Measurements from ENCODE around the gene UCHL5. TPM values are rescaled to one million over a fixed set of nuclear protein-coding genes. Genes with fewer than 3 reads are reported as not detected.

Gene UCHL5
- total and polyA plus RNA-seq, 2 of the 13 experiments (the other 11 are each of a cell fraction or from before 2014, with no cell fraction given) = 18.2 to 44.1 TPM

DNA sequence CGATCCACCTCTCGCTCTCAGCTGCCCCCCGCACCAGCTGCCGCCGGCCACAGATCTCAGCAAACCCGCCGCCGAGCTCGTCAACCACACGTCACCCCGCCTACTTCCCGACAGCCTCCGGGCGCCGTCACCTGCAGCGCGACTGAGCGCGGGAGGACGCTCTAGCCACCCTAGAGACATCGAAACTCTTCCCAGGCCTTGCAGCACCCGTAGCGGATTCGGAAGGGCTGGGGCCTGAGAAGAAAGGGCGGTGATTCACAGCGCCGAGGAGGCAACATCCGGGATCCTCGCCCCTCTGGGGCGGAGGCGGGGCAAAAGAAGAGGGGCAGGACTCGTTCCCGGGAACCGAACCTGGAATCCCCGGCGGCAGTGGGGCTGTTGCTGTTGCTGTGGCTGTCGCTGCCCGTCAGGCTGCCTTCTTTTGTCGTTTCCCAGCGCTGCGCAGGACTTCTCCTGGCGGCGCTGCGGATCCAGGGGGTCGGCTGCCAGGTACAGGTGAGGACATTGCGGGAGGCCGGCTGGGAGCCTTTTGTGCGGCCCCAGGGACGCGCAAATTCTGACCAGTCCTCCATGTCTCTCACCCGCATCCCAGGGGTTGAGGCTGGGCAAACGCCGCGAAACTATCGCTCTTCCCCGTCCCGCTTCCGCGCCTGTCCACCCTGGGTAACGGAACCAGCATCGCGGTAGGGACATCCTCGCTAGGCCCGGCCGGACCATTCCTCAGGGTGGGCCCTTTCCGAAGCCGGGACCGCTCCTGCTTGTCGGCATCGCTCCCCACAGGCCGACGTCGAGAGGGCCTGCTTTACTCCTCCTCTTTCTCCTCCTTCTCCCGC lies at the start of gene UCHL5, which contains the start of gene RO60 (continued):
- TF ChIP-seq KDM3A (CRISPR knock-in tag; IDR thresholded peaks at IDR 0.05; ENCODE audit: low read depth) (peak; percentile 95), ZNF766 (CRISPR knock-in tag; IDR thresholded peaks at IDR 0.05; ENCODE audit: borderline replicate concordance) (no peak; the same call in 1 of the 2 replicates), ZFP1 (CRISPR knock-in tag; IDR thresholded peaks at IDR 0.05) (peak; percentile 78; the same call in 1 of the 2 replicates), ZNF101 (CRISPR knock-in tag; IDR thresholded peaks at IDR 0.05; ENCODE audit: borderline replicate concordance, low read depth) (0 out of 2 replicates have a peak, but pooled peaks have one; percentile 31), U2AF2 (IDR thresholded peaks at IDR 0.05; ENCODE audit: low read depth, low read length) (peak; percentile 77; the same call in 1 of the 2 replicates), FOSL2 (CRISPR knock-in tag; IDR thresholded peaks at IDR 0.05) (peak; percentile 93), SALL2 (CRISPR knock-in tag; IDR thresholded peaks at IDR 0.05) (peak; percentile 96), NFE2 (CRISPR knock-in tag; IDR thresholded peaks at IDR 0.05) (no peak; the same call in 1 of the 2 replicates), ATAD3A (CRISPR knock-in tag; IDR thresholded peaks at IDR 0.05) (no peak; the same call in 1 of the 2 replicates), GTF3A (CRISPR knock-in tag; conservative IDR thresholded peaks at IDR 0.05) (no peak; the same call in 1 of the 2 replicates), XBP1 (CRISPR knock-in tag; IDR thresholded peaks at IDR 0.05) (peak; percentile 92), ZNF326 (CRISPR knock-in tag; IDR thresholded peaks at IDR 0.05; ENCODE audit: borderline replicate concordance) (no peak), NR1H2 (CRISPR knock-in tag; IDR thresholded peaks at IDR 0.05; ENCODE audit: borderline replicate concordance, low read depth) (peak; percentile 54; the same call in 1 of the 2 replicates), ZNF703 (CRISPR knock-in tag; IDR thresholded peaks at IDR 0.05; ENCODE audit: borderline replicate concordance) (no peak; the same call in 1 of the 2 replicates), ARHGAP35 (CRISPR knock-in tag; IDR thresholded peaks at IDR 0.05; ENCODE audit: borderline replicate concordance) (peak; percentile 48), ZNF446 (CRISPR knock-in tag; IDR thresholded peaks at IDR 0.05) (no peak), SPEN (CRISPR knock-in tag; IDR thresholded peaks at IDR 0.05; ENCODE audit: low read depth) (peak; percentile 100)
- TF ChIP-seq, protein P1, sequence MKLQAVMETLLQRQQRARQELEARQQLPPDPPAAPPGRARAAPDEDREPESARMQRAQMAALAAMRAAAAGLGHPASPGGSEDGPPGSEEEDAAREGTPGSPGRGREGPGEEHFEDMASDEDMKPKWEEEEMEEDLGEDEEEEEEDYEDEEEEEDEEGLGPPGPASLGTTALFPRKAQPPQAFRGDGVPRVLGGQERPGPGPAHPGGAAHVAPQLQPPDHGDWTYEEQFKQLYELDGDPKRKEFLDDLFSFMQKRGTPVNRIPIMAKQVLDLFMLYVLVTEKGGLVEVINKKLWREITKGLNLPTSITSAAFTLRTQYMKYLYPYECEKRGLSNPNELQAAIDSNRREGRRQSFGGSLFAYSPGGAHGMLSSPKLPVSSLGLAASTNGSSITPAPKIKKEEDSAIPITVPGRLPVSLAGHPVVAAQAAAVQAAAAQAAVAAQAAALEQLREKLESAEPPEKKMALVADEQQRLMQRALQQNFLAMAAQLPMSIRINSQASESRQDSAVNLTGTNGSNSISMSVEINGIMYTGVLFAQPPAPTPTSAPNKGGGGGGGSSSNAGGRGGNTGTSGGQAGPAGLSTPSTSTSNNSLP (IDR thresholded peaks at IDR 0.05; ENCODE audit: low read depth, low read length) = peak; percentile 38; the same call in 1 of the 2 replicates
- TF ChIP-seq, protein P2, sequence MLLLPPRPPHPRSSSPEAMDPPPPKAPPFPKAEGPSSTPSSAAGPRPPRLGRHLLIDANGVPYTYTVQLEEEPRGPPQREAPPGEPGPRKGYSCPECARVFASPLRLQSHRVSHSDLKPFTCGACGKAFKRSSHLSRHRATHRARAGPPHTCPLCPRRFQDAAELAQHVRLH (CRISPR knock-in tag; IDR thresholded peaks at IDR 0.05; ENCODE audit: borderline replicate concordance, low read depth) = peak; percentile 98
- TF ChIP-seq, protein P3, sequence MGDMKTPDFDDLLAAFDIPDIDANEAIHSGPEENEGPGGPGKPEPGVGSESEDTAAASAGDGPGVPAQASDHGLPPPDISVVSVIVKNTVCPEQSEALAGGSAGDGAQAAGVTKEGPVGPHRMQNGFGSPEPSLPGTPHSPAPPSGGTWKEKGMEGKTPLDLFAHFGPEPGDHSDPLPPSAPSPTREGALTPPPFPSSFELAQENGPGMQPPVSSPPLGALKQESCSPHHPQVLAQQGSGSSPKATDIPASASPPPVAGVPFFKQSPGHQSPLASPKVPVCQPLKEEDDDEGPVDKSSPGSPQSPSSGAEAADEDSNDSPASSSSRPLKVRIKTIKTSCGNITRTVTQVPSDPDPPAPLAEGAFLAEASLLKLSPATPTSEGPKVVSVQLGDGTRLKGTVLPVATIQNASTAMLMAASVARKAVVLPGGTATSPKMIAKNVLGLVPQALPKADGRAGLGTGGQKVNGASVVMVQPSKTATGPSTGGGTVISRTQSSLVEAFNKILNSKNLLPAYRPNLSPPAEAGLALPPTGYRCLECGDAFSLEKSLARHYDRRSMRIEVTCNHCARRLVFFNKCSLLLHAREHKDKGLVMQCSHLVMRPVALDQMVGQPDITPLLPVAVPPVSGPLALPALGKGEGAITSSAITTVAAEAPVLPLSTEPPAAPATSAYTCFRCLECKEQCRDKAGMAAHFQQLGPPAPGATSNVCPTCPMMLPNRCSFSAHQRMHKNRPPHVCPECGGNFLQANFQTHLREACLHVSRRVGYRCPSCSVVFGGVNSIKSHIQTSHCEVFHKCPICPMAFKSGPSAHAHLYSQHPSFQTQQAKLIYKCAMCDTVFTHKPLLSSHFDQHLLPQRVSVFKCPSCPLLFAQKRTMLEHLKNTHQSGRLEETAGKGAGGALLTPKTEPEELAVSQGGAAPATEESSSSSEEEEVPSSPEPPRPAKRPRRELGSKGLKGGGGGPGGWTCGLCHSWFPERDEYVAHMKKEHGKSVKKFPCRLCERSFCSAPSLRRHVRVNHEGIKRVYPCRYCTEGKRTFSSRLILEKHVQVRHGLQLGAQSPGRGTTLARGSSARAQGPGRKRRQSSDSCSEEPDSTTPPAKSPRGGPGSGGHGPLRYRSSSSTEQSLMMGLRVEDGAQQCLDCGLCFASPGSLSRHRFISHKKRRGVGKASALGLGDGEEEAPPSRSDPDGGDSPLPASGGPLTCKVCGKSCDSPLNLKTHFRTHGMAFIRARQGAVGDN (CRISPR knock-in tag; IDR thresholded peaks at IDR 0.05) = peak; percentile 95
- TF ChIP-seq, protein P4, sequence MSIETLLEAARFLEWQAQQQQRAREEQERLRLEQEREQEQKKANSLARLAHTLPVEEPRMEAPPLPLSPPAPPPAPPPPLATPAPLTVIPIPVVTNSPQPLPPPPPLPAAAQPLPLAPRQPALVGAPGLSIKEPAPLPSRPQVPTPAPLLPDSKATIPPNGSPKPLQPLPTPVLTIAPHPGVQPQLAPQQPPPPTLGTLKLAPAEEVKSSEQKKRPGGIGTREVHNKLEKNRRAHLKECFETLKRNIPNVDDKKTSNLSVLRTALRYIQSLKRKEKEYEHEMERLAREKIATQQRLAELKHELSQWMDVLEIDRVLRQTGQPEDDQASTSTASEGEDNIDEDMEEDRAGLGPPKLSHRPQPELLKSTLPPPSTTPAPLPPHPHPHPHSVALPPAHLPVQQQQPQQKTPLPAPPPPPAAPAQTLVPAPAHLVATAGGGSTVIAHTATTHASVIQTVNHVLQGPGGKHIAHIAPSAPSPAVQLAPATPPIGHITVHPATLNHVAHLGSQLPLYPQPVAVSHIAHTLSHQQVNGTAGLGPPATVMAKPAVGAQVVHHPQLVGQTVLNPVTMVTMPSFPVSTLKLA (IDR thresholded peaks at IDR 0.05) = 0 out of 2 replicates have a peak, but pooled peaks have one; percentile 36

Data from HepG2 (cell line).